HG03521 (cell line): ENCODE results near the gene RNF113A.
"Not testable (repeated sequence)": the region's sequence is repeated elsewhere in the genome, so short reads cannot be mapped to it uniquely, and the experiment has no call there.

Experiments used
- ATAC-seq: cut with Tn5 transposase; IDR thresholded peaks from one replicate; pipeline ENCODE4 v1.9.1; 2021; ENCODE audit warnings: mild to moderate bottlenecking, moderate library complexity; ENCODE audit not compliant: unreplicated experiment

Gene RNF113A

GRCh38 chrX:119871599-119872395 lies at the start of gene RNF113A, which contains the start of gene NDUFA1:
TSS of gene RNF113A (minus strand) at chrX:119871733. CDS start at chrX:119871613, 120 bp downstream.
TSS of gene NDUFA1 (plus strand) at chrX:119871832. CDS start at chrX:119871912, 80 bp downstream.
- peak; percentile 91 for ATAC-seq

GRCh38 chrX:119919835-119920585 lies 48.5 kb upstream of the RNF113A start:
- ATAC-seq = no peak

- ATAC-seq = no peak
Observed at GRCh38 chrX:119917877-119918276, 46.3 kb upstream of the RNF113A start.

GRCh38 chrX:119916310-119916709 lies 44.8 kb upstream of the RNF113A start:
- ATAC-seq = no peak

DNA sequence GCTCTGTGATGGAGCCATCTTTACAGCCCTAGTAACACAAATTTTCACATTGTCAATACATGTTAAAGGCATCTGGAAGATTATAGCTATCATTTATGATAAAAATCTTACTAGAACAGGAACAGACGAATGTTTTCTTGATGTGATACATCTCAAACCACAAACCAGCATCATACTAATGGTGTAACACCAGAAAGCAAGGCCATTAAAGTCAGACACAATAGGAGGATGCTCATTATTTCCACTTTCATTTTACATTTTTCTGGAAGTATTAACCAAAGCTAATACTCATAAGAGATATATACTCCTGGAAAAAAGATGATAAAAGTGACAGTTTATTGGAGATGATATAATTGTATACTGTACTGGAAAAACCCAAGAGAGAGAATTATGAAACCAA lies 29.4 kb upstream of the RNF113A start:
- ATAC-seq = no peak

GRCh38 chrX:119899125-119899524 lies 27.6 kb upstream of the RNF113A start:
- ATAC-seq = no peak

DNA sequence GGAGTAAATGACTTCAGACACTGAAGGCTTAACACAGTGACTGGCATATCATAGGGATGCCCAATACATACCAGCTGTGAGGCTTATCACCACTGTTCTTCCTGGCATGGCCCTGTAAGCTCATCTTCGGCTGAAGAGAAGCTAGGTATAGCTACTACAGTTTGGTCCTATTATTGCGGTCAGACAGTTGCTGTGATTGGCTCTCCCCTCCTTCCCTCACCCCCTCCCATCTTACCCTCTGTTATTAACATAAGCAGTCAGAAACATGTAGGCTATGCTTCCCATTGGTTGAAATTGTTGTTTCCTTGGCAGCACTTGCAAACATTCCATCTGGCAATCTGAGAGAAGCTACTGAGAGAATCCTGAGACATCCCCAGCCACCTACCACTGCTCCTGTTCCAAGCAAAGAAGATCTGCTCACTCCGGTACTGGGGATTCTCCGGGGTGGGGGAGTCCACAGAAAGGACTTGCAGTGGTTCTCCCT lies 24.4 kb upstream of the RNF113A start, which contains the start of gene AKAP14:
Gene AKAP14, plus strand, starts transcription at position 51 of the 484 bp plus-strand sequence. CDS start 7,331 bp downstream, outside the sequence.
- no peak for ATAC-seq

GRCh38 chrX:119891961-119892692 lies 20.6 kb upstream of the RNF113A start:
- not testable (repeated sequence) for ATAC-seq

- ATAC-seq = not testable (repeated sequence)
Observed at GRCh38 chrX:119890626-119891025, 19.1 kb upstream of the RNF113A start.

GRCh38 chrX:119887721-119888425 lies 16.3 kb upstream of the RNF113A start:
- peak; percentile 87 for ATAC-seq

GRCh38 chrX:119885554-119886428 lies 14.3 kb upstream of the RNF113A start:
- ATAC-seq = no peak

DNA sequence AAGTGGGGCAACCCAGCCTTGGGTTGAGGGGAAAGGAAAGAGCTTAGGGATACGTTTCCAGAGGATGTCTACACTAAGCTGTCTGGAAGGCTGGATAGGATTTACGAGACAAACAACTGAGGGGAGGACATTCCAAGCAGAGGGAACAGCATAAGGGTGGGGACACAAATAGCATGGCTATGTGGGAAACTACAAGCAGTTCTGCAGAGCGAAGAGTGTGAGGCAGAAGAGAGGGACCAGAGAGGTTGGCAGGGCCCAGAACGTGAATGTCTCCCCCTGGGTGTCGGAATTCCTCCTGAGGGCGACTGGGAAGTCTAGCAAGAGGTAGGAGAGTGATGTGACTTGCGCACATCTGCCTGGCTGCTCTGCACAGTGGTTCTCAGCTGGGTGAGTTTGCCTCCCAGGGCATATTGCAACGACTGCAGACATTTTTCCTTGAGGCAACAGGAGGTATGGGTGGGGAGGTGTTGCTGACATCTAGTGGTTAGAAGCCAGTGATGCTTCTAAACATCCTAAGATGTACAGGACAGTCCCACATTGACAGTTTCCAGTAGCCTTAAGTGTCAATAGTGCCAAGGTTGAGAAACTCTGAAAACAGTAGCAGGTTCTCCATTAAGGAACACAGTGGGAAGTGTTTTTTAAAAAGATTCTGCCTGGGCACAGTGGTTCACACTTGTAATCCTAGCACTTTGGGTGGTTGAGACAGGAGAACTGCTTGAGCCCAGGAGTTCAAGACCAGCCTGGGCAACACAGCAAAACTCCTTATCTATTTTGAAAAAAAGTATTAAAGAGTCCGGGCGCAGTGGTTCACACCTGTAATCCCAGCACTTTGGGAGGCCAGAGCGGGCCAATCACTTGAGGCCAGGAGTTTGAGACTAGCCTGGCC lies 9.3 kb upstream of the RNF113A start:
- ATAC-seq = peak; percentile 70

DNA sequence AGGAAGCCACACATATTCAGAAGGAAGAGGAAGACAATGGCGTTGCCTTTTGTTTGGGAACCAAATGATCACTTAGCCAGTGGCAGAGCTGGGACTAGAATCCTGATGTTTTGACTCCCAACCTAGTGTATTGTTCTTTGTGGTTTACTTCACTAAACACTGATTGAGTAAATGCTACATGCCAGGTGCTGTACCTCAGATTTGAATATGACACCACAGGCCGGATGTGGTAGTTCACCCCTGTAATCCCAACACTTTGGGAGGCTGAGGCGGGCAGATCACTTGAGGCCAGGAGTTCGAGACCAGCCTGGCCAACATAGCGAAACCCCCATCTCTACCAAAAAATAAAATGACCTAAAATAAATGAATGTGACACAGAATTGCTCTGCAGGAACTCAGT lies 8.5 kb upstream of the RNF113A start:
- ATAC-seq = no peak

- no peak for ATAC-seq
Observed at GRCh38 chrX:119878740-119879139, 7.2 kb upstream of the RNF113A start.

DNA sequence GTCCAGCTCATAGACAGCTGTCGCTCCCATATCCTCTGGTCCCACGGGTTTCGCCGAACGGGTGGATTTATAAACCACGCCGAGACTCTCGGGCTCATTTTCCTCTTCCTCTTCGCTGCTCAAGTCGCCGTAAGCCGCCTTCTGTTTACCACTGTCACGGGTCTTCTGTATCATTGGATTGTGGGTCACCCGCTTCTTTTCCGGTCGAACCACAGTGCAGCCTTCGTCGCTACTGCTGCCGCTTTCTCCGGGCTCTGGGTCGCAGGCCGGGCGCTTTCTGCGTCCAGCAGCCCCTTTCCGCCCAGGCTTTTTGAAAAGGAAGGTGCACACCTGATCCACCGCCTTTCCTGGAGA lies 311 bp downstream of the RNF113A start:
- ATAC-seq = peak; percentile 37

DNA sequence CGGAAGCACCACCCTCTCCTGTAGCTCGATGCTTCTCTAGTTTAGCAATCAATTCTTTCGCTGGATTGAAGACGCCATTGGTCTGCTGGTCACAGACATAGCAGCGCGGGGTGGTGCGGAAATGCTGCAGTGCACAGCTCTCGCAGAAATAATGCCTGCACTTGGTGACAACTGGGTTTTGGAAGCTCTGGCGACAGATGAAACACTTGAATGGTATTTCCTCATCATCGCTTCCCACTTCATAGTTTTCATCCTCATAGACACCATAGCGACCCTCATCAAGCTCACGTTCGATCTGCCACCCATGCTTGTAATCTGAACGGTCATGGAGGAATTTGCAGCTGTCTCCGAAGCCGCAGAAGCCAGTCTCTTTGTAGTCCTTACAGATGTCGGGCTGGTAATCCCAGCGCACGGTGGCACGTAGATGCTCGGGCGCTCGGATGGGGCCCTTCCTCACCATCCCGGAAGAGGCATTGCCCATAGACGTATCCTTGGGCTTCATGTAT lies 854 bp downstream of the RNF113A start:
- no peak for ATAC-seq

DNA sequence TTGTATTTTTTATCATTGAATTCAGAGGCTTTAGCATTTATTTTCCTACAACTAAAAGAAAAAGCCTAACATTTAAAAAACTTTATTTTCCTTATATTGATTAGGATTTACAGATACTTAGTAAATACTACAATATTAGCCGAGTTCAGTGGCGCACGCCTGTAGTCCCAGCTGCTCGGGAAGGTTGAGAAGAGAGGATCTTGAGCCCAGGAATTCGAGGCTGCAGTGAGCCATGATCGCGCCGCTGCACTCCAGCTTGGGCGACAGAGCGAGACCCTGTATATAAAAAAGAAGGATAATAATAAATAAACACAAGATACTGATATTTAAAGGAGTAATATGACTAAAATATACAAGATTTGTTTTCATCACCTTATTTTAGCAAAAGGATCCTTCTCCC lies 18.1 kb downstream of the RNF113A start:
- ATAC-seq = no peak
